T-helper 2 cell treated with Interferon-gamma antibody and Interleukin-4, amounts not matched to agents 100 ng/mL and 5 ng/mL, for 36 hours (primary cell): ENCODE data around the gene RNF145. TPM values are rescaled to one million over a fixed set of nuclear protein-coding genes. Genes with fewer than 3 reads are reported as not detected.

Experiments
- intact Hi-C: fragments of 100-400 bp; cut with micrococcal nuclease; formaldehyde crosslinking; loops from one replicate; pipeline ENCODE4 v1.15.1; 2023
- total RNA-seq: library from RNA; stranded (reverse); gene quantifications from 2 replicates; pipeline ENCODE4 v1.2.3, GENCODE V29; 2022

RNF145 gene
- total RNA-seq, 1 donor from 2014 or later = 127 TPM

GRCh38 chr5:159220206-159220605 is 10.9 kb upstream of the RNF145 start:
- intact Hi-C loops = no loop called here

GRCh38 chr5:159218595-159219023 is 9.3 kb upstream of the RNF145 start:
- intact Hi-C loops = no loop called here

GRCh38 chr5:159217236-159217635 is 7.9 kb upstream of the RNF145 start:
- intact Hi-C loops = no loop called here

- intact Hi-C loops = no loop called here
Observed at GRCh38 chr5:159216454-159216853, 7.1 kb upstream of the RNF145 start.

- intact Hi-C loops = no loop called here
Observed at GRCh38 chr5:159215886-159216285, 6.5 kb upstream of the RNF145 start.

GRCh38 chr5:159214486-159215271 is 5.3 kb upstream of the RNF145 start:
- intact Hi-C loops = no loop called here

GRCh38 chr5:159212657-159213462 is 3.5 kb upstream of the RNF145 start:
- intact Hi-C loops = no loop called here

- intact Hi-C loops = no loop called here
Observed at GRCh38 chr5:159211729-159212174, 2.4 kb upstream of the RNF145 start.

- intact Hi-C loops = no loop called here
Observed at GRCh38 chr5:159210846-159211245, 1.5 kb upstream of the RNF145 start.

GRCh38 chr5:159210210-159210661 is 883 bp upstream of the RNF145 start:
- intact Hi-C loops = no loop called here

GRCh38 chr5:159208514-159209437 is 577 bp downstream of the RNF145 start:
- intact Hi-C loops = loop anchor here (2.0 to 5.0 kb wide), 8 partner anchors 16 to 1214 kb away; partner anchors contain the start of genes PTTG1, PWWP2A and TTC1

GRCh38 chr5:159207686-159208513 is 1.5 kb downstream of the RNF145 start:
- intact Hi-C loops = loop anchor here (1.0 to 5.0 kb wide), 10 partner anchors 10 to 1214 kb away; partner anchors contain the start of genes PTTG1, PWWP2A, TTC1 and UBLCP1

- intact Hi-C loops = loop anchor here (1.0 to 5.0 kb wide), 3 partner anchors 9 to 1215 kb away; partner anchors contain the start of genes PTTG1 and UBLCP1
Observed at GRCh38 chr5:159207222-159207685, 2.1 kb downstream of the RNF145 start.

GRCh38 chr5:159206818-159207217 is 2.5 kb downstream of the RNF145 start:
- intact Hi-C loops = loop anchor here (1.0 to 5.0 kb wide), 3 partner anchors 9 to 1215 kb away; partner anchors contain the start of genes PTTG1 and UBLCP1

GRCh38 chr5:159206368-159206767 is 3.0 kb downstream of the RNF145 start:
- intact Hi-C loops = loop anchor here (5.0 kb wide), 1 partner anchor 1216 kb away; the partner anchor contains the start of gene PTTG1

GRCh38 chr5:159203351-159203750 is 6.0 kb downstream of the RNF145 start:
- intact Hi-C loops = no loop called here

- intact Hi-C loops = no loop called here
Observed at GRCh38 chr5:159202151-159202550, 7.2 kb downstream of the RNF145 start.

GRCh38 chr5:159199780-159200179 is 9.6 kb downstream of the RNF145 start:
- intact Hi-C loops = no loop called here

- intact Hi-C loops = no loop called here
Observed at GRCh38 chr5:159199225-159199624, 10.1 kb downstream of the RNF145 start.
